ENCODE measurements around the gene HELQ. TPM values are rescaled to one million over a fixed set of nuclear protein-coding genes. Genes with fewer than 3 reads are reported as not detected.

The HELQ gene
- total and polyA plus RNA-seq, 2 of the 4 experiments (the other 2 are of a cell fraction) = 8.8 to 9.1 TPM

DNA sequence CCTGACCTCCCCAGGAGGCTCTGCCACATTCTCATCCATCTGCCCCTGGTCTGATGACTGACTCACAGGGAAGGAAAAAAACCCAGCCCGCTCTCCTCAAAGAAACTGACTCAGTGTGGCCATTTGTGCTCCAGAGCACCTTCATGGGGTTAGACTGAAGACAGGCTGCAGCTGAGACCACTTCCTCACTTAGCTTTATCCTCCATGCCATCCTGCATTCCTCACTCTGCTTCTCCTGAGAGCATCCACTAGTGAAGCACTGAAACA, 85.0 kb downstream of the HELQ start:
- BruUV-seq (replicated peaks) = no TSS peak
- Histone ChIP-seq H2BK5ac (ENCODE audit: low read depth, low read length, poor library complexity, severe bottlenecking) (no peak overlapping the region), H3K4me2 (ENCODE audit: low read depth, low read length) (no peak overlapping the region), H4K8ac (ENCODE audit: low read depth in 2 of 2, low read length in 2 of 2) (no peak overlapping the region), H4K5ac (ENCODE audit: low read depth, low read length) (no peak overlapping the region), H2BK20ac (ENCODE audit: low read depth, low read length) (no peak overlapping the region), H4K91ac (ENCODE audit: insufficient read depth, low read depth, low read length) (no peak overlapping the region), H3K4me1 (ENCODE audit: control insufficient read depth, insufficient read depth, low read length) (no peaks in the 10 kb centered on the region), H3K36me3 (ENCODE audit: control insufficient read depth, insufficient read depth, low read length) (no peaks in the 10 kb centered on the region), H2AK5ac (ENCODE audit: low read depth, low read length) (no peak overlapping the region), H2AK9ac (replicated peaks; ENCODE audit: low read depth, low read length, poor library complexity) (no peak overlapping the region), H2BK120ac (ENCODE audit: low read depth, low read length) (no peak overlapping the region), H3K56ac (ENCODE audit: extremely low read depth, insufficient read depth, low read length) (no peak overlapping the region), H3K27me3 (ENCODE audit: control insufficient read depth, insufficient read depth, low read length) (peaks cover 18% of the 10 kb centered on the region), H3K14ac (replicated peaks; ENCODE audit: low read depth, low read length) (no peak overlapping the region), H2AFZ (replicated peaks; ENCODE audit: low read length, poor library complexity) (no peak overlapping the region), H3K4me3 (ENCODE audit: insufficient read depth, low read depth, low read length) (no peak overlapping the region), H3K27ac (ENCODE audit: insufficient read depth, low read length) (no peak overlapping the region), H2BK15ac (ENCODE audit: low read depth, low read length) (no peak overlapping the region), H3K23ac (ENCODE audit: low read depth, low read length) (no peak overlapping the region), H3K18ac (ENCODE audit: low read depth, low read length) (no peak overlapping the region), H3K9me3 (ENCODE audit: control insufficient read depth, insufficient read depth, low read length) (no peaks in the 10 kb centered on the region), H3K9ac (ENCODE audit: low read depth, low read length) (no peak overlapping the region), H4K20me1 (ENCODE audit: insufficient read depth, low read length) (no peaks in the 10 kb centered on the region), H3K9me1 (ENCODE audit: insufficient read depth, low read length) (no peaks in the 10 kb centered on the region), H3K4ac (ENCODE audit: low read depth, low read length) (no peak overlapping the region), H3K79me1 (ENCODE audit: low read depth in 1 of 2, low read length in 2 of 2) (no peaks in the 10 kb centered on the region)
- dilution Hi-C loops (cut with HindIII; ENCODE audit: low sequenced_read_pairs, unreplicated experiment) = no loop called here
- ChIA-PET CTCF (interaction anchor here (1.1 to 1.9 kb wide), 2 partner anchors 8 to 13 kb away, joined by 3 to 5 read pairs; no protein-coding TSS in a partner anchor), POLR2A (ENCODE audit: unreplicated experiment) (no interaction called here)
- WGBS, 2 experiments (ENCODE audit: extremely low coverage in 2 of 2, insufficient read length in 1 of 2) = no CpG with 5 or more reads among the region's 1 CpG
- ATAC-seq (ENCODE audit: low read depth) (no peak; the same call in 1 of the 2 replicates), DNase-seq (peak; percentile 24)
- no peak for TF ChIP-seq POLR2A (IDR thresholded peaks at IDR 0.05; ENCODE audit: low read depth, low read length)
- no peak for TF ChIP-seq CEBPB (IDR thresholded peaks at IDR 0.05; ENCODE audit: low read depth, low read length)
- no peak for TF ChIP-seq NFE2L2 (IDR thresholded peaks at IDR 0.05; ENCODE audit: low read depth, low read length)
- TF ChIP-seq CHD1 (IDR thresholded peaks at IDR 0.05; ENCODE audit: low read depth, low read length) = no peak
- TF ChIP-seq, protein P1, sequence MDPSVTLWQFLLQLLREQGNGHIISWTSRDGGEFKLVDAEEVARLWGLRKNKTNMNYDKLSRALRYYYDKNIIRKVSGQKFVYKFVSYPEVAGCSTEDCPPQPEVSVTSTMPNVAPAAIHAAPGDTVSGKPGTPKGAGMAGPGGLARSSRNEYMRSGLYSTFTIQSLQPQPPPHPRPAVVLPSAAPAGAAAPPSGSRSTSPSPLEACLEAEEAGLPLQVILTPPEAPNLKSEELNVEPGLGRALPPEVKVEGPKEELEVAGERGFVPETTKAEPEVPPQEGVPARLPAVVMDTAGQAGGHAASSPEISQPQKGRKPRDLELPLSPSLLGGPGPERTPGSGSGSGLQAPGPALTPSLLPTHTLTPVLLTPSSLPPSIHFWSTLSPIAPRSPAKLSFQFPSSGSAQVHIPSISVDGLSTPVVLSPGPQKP (IDR thresholded peaks at IDR 0.05; ENCODE audit: borderline replicate concordance, low read depth, low read length) = no peak
- TF ChIP-seq, protein P2, sequence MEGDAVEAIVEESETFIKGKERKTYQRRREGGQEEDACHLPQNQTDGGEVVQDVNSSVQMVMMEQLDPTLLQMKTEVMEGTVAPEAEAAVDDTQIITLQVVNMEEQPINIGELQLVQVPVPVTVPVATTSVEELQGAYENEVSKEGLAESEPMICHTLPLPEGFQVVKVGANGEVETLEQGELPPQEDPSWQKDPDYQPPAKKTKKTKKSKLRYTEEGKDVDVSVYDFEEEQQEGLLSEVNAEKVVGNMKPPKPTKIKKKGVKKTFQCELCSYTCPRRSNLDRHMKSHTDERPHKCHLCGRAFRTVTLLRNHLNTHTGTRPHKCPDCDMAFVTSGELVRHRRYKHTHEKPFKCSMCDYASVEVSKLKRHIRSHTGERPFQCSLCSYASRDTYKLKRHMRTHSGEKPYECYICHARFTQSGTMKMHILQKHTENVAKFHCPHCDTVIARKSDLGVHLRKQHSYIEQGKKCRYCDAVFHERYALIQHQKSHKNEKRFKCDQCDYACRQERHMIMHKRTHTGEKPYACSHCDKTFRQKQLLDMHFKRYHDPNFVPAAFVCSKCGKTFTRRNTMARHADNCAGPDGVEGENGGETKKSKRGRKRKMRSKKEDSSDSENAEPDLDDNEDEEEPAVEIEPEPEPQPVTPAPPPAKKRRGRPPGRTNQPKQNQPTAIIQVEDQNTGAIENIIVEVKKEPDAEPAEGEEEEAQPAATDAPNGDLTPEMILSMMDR (conservative IDR thresholded peaks at IDR 0.05; ENCODE audit: low read depth, low read length) = no peak
- no peak for TF ChIP-seq RFX5 (IDR thresholded peaks at IDR 0.05; ENCODE audit: low read depth, low read length)
- TF ChIP-seq MXI1 (IDR thresholded peaks at IDR 0.05; ENCODE audit: borderline replicate concordance, low read depth, low read length) = no peak
- no peak for TF ChIP-seq MAFK (IDR thresholded peaks at IDR 0.05; ENCODE audit: low read depth, low read length)
- no peak for TF ChIP-seq FOS (IDR thresholded peaks at IDR 0.05; ENCODE audit: low read depth, low read length)
- TF ChIP-seq, protein P3, sequence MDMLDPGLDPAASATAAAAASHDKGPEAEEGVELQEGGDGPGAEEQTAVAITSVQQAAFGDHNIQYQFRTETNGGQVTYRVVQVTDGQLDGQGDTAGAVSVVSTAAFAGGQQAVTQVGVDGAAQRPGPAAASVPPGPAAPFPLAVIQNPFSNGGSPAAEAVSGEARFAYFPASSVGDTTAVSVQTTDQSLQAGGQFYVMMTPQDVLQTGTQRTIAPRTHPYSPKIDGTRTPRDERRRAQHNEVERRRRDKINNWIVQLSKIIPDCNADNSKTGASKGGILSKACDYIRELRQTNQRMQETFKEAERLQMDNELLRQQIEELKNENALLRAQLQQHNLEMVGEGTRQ (IDR thresholded peaks at IDR 0.05; ENCODE audit: low read depth, low read length) = no peak
- TF ChIP-seq SMC3 (IDR thresholded peaks at IDR 0.05; ENCODE audit: low read depth, low read length) = no peak
- intact Hi-C loops (cut with micrococcal nuclease) = no loop called here
- in situ Hi-C loops (cut with MboI; ENCODE audit: low sequenced_read_pairs) = no loop called here

Data from IMR-90 (cell line).